Panc1 (cell line): Measurements from ENCODE around the gene ACADM. TPM values are rescaled to one million over a fixed set of nuclear protein-coding genes. Genes with fewer than 3 reads are reported as not detected.
"Not testable (repeated sequence)": the region's sequence is repeated elsewhere in the genome, so short reads cannot be mapped to it uniquely, and the experiment has no call there.

ENCODE experiments used
- ATAC-seq: fragments of 200-7000 bp; cut with Tn5 transposase; 2 replicates; pipeline ENCODE4 v1.9.1; 2020; ENCODE audit warnings: mild to moderate bottlenecking, moderate library complexity
- BruUV-seq: library from RNA; stranded (reverse); fragments of 400-500 nt; replicated peaks from 2 replicates; lab custom pipeline; 2021; lab: Mats Ljungman, UMichigan
- CTCF ChIA-PET: fragments of 300-600 bp; sonication (Branson Sonifier 250); formaldehyde crosslinking; loops from one replicate; lab custom pipeline; 2022; ENCODE audit warnings: antibody characterized with exemption; lab: Charles Lee
- POLR2A ChIA-PET: fragments of 300-600 bp; sonication (Branson Sonifier 250); formaldehyde crosslinking; loops from one replicate; lab custom pipeline; 2022; ENCODE audit warnings: antibody characterized with exemption; lab: Charles Lee
- DNase-seq: peaks from one replicate; pipeline ENCODE4 v3.0.0-alpha.2; 2010; ENCODE audit warnings: low read depth, low spot score
- H3K27ac ChIP-seq: 2 replicates; pipeline ENCODE4 v1.5.1; 2011; ENCODE audit warnings: mild to moderate bottlenecking, low read length, inconsistent platforms
- H3K27me3 ChIP-seq: fragments of 200-500 bp; sonication (Bioruptor generic); 2 replicates; pipeline ENCODE4 v1.6.0; 2014; ENCODE audit warnings: low read length, inconsistent platforms; ENCODE audit not compliant: control insufficient read depth, insufficient read depth
- H3K36me3 ChIP-seq: fragments of 200-500 bp; sonication (Bioruptor generic); 2 replicates; pipeline ENCODE4 v1.5.1; 2014; ENCODE audit warnings: inconsistent platforms, mild to moderate bottlenecking, low read length, moderate library complexity; ENCODE audit not compliant: control insufficient read depth, insufficient read depth
- H3K4me1 ChIP-seq: 2 replicates; pipeline ENCODE4 v1.5.1; 2011; ENCODE audit warnings: inconsistent platforms, mild to moderate bottlenecking, low read length, moderate library complexity; ENCODE audit not compliant: control insufficient read depth, insufficient read depth
- H3K4me3 ChIP-seq, 2 experiments: 2 replicates each; pipeline ENCODE4 v1.5.1; 2011 to 2012; ENCODE audit warnings: low read depth in 2 of 2, low read length in 2 of 2, mild to moderate bottlenecking in 2 of 2, inconsistent platforms in 1 of 2, moderate library complexity in 1 of 2
- H3K9me3 ChIP-seq: fragments of 200-500 bp; sonication (Bioruptor generic); 2 replicates; pipeline ENCODE4 v1.5.1; 2014; ENCODE audit warnings: low read depth, mild to moderate bottlenecking, inconsistent platforms, low read length, moderate library complexity; ENCODE audit not compliant: control insufficient read depth, insufficient read depth
- CTCF ChIP-seq: fragments of 450-650 bp; IDR thresholded peaks from 2 replicates; pipeline ENCODE4 v1.5.1; 2017; ENCODE audit warnings: mild to moderate bottlenecking
- POLR2AphosphoS5 ChIP-seq: IDR thresholded peaks from 2 replicates; pipeline ENCODE4 v1.6.1; 2012; ENCODE audit warnings: mild to moderate bottlenecking, low read depth, low read length, moderate library complexity
- REST ChIP-seq, 2 experiments: IDR thresholded peaks; 2 replicates each; pipeline ENCODE4 v1.6.1; 2011 to 2012; ENCODE audit warnings: low read depth in 2 of 2, control low read depth in 1 of 2, low read length in 1 of 2, mild to moderate bottlenecking in 1 of 2, moderate library complexity in 1 of 2; ENCODE audit not compliant: insufficient read depth in 1 of 2
- SIN3A ChIP-seq: IDR thresholded peaks from 2 replicates; pipeline ENCODE4 v1.6.1; 2012; ENCODE audit warnings: low read depth, mild to moderate bottlenecking, low read length, moderate library complexity, borderline replicate concordance; ENCODE audit not compliant: insufficient read depth
- TCF7L2 ChIP-seq: IDR thresholded peaks from 2 replicates; pipeline ENCODE4 v1.6.1; 2011; ENCODE audit warnings: mild to moderate bottlenecking, low read depth, low read length, inconsistent platforms
- in situ Hi-C: cut with HindIII; loops from 2 replicates; pipeline ENCODE4 v1.10.0; 2016; ENCODE audit warnings: low sequenced_read_pairs, low pct_unique_long_range_greater_than_20kb
- intact Hi-C: fragments of 100-400 bp; cut with micrococcal nuclease; formaldehyde crosslinking; loops from one replicate; pipeline ENCODE4 v1.10.0; 2022; ENCODE audit not compliant: unreplicated experiment
- total RNA-seq: library from RNA; stranded (reverse); gene quantifications from one replicate; pipeline ENCODE4 v1.2.1, GENCODE V29; 2021; ENCODE audit not compliant: unreplicated experiment

Gene ACADM
- total RNA-seq, 1 experiment from 2014 or later = 57.2 TPM

GRCh38 chr1:75797273-75797588, 72.7 kb downstream of the ACADM start:
- intact Hi-C loops (no loop called here), in situ Hi-C loops (no loop called here)
- CTCF ChIA-PET = no interaction called here
- no peak for TF ChIP-seq POLR2AphosphoS5
- BruUV-seq = no TSS peak
- Histone ChIP-seq H3K27ac (no peak overlapping the region), H3K4me1 (peaks cover 2% of the 10 kb centered on the region; the same call in 1 of the 2 replicates), H3K4me3 (no peak overlapping the region), H3K9me3 (no peaks in the 10 kb centered on the region), H3K36me3 (peaks cover 31% of the 10 kb centered on the region), H3K27me3 (no peaks in the 10 kb centered on the region)
- POLR2A ChIA-PET = no interaction called here
- DNase-seq = no peak
- ATAC-seq = peak; percentile 40

GRCh38 chr1:75797606-75798216, 73.2 kb downstream of the ACADM start:
- intact Hi-C loops (no loop called here), in situ Hi-C loops (no loop called here)
- ChIA-PET CTCF (no interaction called here), POLR2A (no interaction called here)
- ATAC-seq (0 out of 2 replicates have a peak, but pooled peaks have one; percentile 10), DNase-seq (no peak)
- Histone ChIP-seq H3K27ac (no peak overlapping the region), H3K9me3 (no peaks in the 10 kb centered on the region), H3K4me3 (no peak overlapping the region), H3K36me3 (peaks cover 27% of the 10 kb centered on the region), H3K27me3 (no peaks in the 10 kb centered on the region), H3K4me1 (no peaks in the 10 kb centered on the region)
- BruUV-seq = no TSS peak
- TF ChIP-seq TCF7L2 = no peak
- no peak; the same call in 1 of the 2 replicates for TF ChIP-seq POLR2AphosphoS5
- TF ChIP-seq SIN3A = no peak

GRCh38 chr1:75801480-75801879, 77.0 kb downstream of the ACADM start:
- BruUV-seq, H3K4me3 ChIP-seq, DNase-seq, intact Hi-C loops, H3K9me3 ChIP-seq, in situ Hi-C loops, H3K36me3 ChIP-seq, CTCF ChIA-PET, H3K27ac ChIP-seq, POLR2A ChIA-PET, H3K4me1 ChIP-seq, ATAC-seq, H3K27me3 ChIP-seq: not testable (repeated sequence)

- no peaks in the 10 kb centered on the region for H3K27me3 ChIP-seq
- BruUV-seq = no TSS peak
- intact Hi-C loops (no loop called here), in situ Hi-C loops (no loop called here)
- DNase-seq = no peak
- H3K9me3 ChIP-seq = no peaks in the 10 kb centered on the region
- ChIA-PET POLR2A (no interaction called here), CTCF (no interaction called here)
- TF ChIP-seq SIN3A = no peak
- TF ChIP-seq TCF7L2 = no peak
- no peak for TF ChIP-seq REST (IDR thresholded peaks at IDR 0.05; ENCODE audit: insufficient read depth in 1 of 2, low read depth in 2 of 2, low read length in 1 of 2)
- TF ChIP-seq POLR2AphosphoS5 = no peak
- no peak for TF ChIP-seq CTCF
- H3K4me1 ChIP-seq = no peaks in the 10 kb centered on the region
- no peak overlapping the region for H3K27ac ChIP-seq
- no peak overlapping the region for H3K4me3 ChIP-seq
- no peaks in the 10 kb centered on the region for H3K36me3 ChIP-seq
- ATAC-seq = no peak
Observed at GRCh38 chr1:75808921-75809320, 84.4 kb downstream of the ACADM start.

- in situ Hi-C loops, ATAC-seq, intact Hi-C loops, H3K4me3 ChIP-seq, H3K36me3 ChIP-seq, H3K9me3 ChIP-seq, H3K27ac ChIP-seq, POLR2A ChIA-PET, DNase-seq, H3K4me1 ChIP-seq, BruUV-seq, H3K27me3 ChIP-seq: not testable (repeated sequence)
- CTCF ChIA-PET = interaction anchor here (0.7 kb wide), 1 partner anchor 577 kb away, joined by 15 read pairs; no protein-coding TSS in a partner anchor
Observed at GRCh38 chr1:75810113-75810512, 85.6 kb downstream of the ACADM start.
